ENCODE data around the gene C2orf72.

The C2orf72 gene

GRCh38 chr2:231088754-231089153 is 51.4 kb downstream of the C2orf72 start:
- DNase-seq (ENCODE audit: extremely low read depth, low read depth): no peak
- TF ChIP-seq CTCF (IDR thresholded peaks at IDR 0.05; ENCODE audit: low read depth, low read length): no peak

- no peak for TF ChIP-seq CTCF (IDR thresholded peaks at IDR 0.05; ENCODE audit: low read depth, low read length)
- no peak for DNase-seq (ENCODE audit: extremely low read depth, low read depth)
Observed at GRCh38 chr2:231093933-231094332, 56.6 kb downstream of the C2orf72 start.

GRCh38 chr2:231094736-231095346 is 57.5 kb downstream of the C2orf72 start:
- DNase-seq (ENCODE audit: extremely low read depth, low read depth): no peak

More at GRCh38 chr2:231094736-231095346, 57.5 kb downstream of the C2orf72 start:
- TF ChIP-seq CTCF (IDR thresholded peaks at IDR 0.05; ENCODE audit: low read depth, low read length): no peak

Measured in AG09319 (cell line).